Central memory CD8-positive, alpha-beta T cell (primary cell): ENCODE measurements around the gene GNRH2.
"Not testable (repeated sequence)": the region's sequence is repeated elsewhere in the genome, so short reads cannot be mapped to it uniquely, and the experiment has no call there.

Experiments
- ATAC-seq: fragments of 150-1000 bp; cut with Tn5 transposase; replicated peaks from 2 replicates; pipeline ENCODE4 v1.10.0; 2022; ENCODE audit warnings: mild to moderate bottlenecking, moderate FRiP score, moderate number of reproducible peaks; ENCODE audit not compliant: poor library complexity, severe bottlenecking; ENCODE audit errors: extremely low read depth
- DNase-seq, 2 donors: peaks; one replicate each; pipeline ENCODE4 v3.0.0; 2021; ENCODE audit warnings: low spot score in 2 of 2
- H3K27ac Mint-ChIP-seq: one replicate; pipeline ENCODE4 v1.8.0; 2022; ENCODE audit warnings: low read depth, mild to moderate bottlenecking, moderate library complexity, mixed read lengths
- H3K27me3 Mint-ChIP-seq: one replicate; pipeline ENCODE4 v1.8.0; 2022; ENCODE audit warnings: mixed read lengths
- H3K36me3 Mint-ChIP-seq: one replicate; pipeline ENCODE4 v1.8.0; 2022; ENCODE audit warnings: mild to moderate bottlenecking, moderate library complexity, mixed read lengths; ENCODE audit not compliant: insufficient read depth
- H3K4me1 Mint-ChIP-seq: one replicate; pipeline ENCODE4 v1.8.0; 2022; ENCODE audit warnings: mixed read lengths
- H3K4me3 Mint-ChIP-seq: one replicate; pipeline ENCODE4 v1.8.0; 2022; ENCODE audit warnings: mild to moderate bottlenecking, moderate library complexity, mixed read lengths
- H3K9me3 Mint-ChIP-seq: one replicate; pipeline ENCODE4 v1.8.0; 2022; ENCODE audit warnings: mixed read lengths

GNRH2 gene

GRCh38 chr20:3022559-3023490, 20.6 kb upstream of the GNRH2 start:
- H3K4me3 Mint-ChIP-seq, H3K4me1 Mint-ChIP-seq, ATAC-seq, H3K9me3 Mint-ChIP-seq, H3K27me3 Mint-ChIP-seq, DNase-seq: not testable (repeated sequence)
- Mint-ChIP-seq H3K27ac (peak overlapping the region; percentile 32), H3K36me3 (peaks cover 54% of the 10 kb centered on the region)

DNA sequence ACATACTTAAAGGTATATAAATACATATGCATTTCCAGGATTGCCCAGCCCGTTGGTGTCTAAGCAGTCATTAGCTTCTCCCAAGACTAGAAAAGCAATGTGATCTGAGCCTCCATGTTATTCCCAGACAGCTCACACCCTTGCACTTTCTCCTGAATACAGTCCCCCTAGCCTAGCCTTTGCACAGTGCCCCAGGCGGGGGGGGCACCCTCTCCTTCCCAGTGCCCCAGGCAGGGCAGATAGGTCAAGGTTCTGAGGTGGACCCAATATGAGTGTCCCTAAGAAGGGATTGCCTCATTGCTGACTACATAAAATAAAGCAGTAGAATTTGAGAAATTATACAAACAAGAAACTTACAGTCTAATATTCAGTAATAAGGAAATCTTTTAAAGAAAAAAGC, 15.4 kb upstream of the GNRH2 start:
- ATAC-seq, result no peak
- no peaks in the 10 kb centered on the region for H3K4me1 Mint-ChIP-seq
- no peak overlapping the region for H3K4me3 Mint-ChIP-seq
- H3K27ac Mint-ChIP-seq, result no peak overlapping the region
- H3K36me3 Mint-ChIP-seq, result peaks cover 49% of the 10 kb centered on the region
- DNase-seq, result no peak
- H3K27me3 Mint-ChIP-seq, result no peaks in the 10 kb centered on the region
- no peaks in the 10 kb centered on the region for H3K9me3 Mint-ChIP-seq

- Mint-ChIP-seq H3K9me3 (no peaks in the 10 kb centered on the region), H3K27me3 (no peaks in the 10 kb centered on the region), H3K4me3 (no peak overlapping the region), H3K36me3 (peaks cover 38% of the 10 kb centered on the region), H3K27ac (no peak overlapping the region), H3K4me1 (no peaks in the 10 kb centered on the region)
- DNase-seq (no peak), ATAC-seq (no peak)
These were observed 11.8 kb upstream of the GNRH2 start for GRCh38 chr20:3031524-3032147.

GRCh38 chr20:3032624-3033023, 10.8 kb upstream of the GNRH2 start:
- no peak for ATAC-seq
- DNase-seq, result no peak
- peaks cover 37% of the 10 kb centered on the region for H3K36me3 Mint-ChIP-seq
- no peak overlapping the region for H3K4me3 Mint-ChIP-seq
- no peaks in the 10 kb centered on the region for H3K27me3 Mint-ChIP-seq
- no peak overlapping the region for H3K27ac Mint-ChIP-seq
- no peaks in the 10 kb centered on the region for H3K4me1 Mint-ChIP-seq
- no peaks in the 10 kb centered on the region for H3K9me3 Mint-ChIP-seq

- Mint-ChIP-seq H3K27ac (no peak overlapping the region), H3K4me1 (no peaks in the 10 kb centered on the region), H3K4me3 (no peak overlapping the region), H3K36me3 (peaks cover 35% of the 10 kb centered on the region), H3K27me3 (no peaks in the 10 kb centered on the region), H3K9me3 (no peaks in the 10 kb centered on the region)
- no peak for ATAC-seq
- DNase-seq, result no peak
These were observed 5.8 kb upstream of the GNRH2 start for GRCh38 chr20:3037654-3038053.

DNA sequence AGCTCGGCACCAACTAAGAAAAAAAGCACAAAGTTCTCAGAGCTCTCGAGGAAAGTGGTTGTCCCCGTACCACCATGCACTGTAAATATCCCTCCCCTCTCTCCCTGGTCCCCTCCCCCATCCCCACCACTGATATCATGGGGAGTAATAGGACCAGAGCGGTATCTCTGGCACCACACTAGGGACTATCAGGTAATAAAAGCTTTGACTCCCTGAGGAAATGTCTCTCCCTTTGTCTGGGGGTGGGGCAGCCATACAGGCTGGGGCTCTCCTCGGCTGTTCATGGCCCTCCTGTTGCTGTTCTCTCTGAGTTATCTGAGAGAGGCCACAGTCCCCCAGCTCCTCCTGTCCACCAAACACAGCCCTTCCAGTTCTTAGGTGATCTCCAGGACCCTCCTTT, 5.0 kb upstream of the GNRH2 start:
- ATAC-seq (no peak), DNase-seq (no peak)
- H3K4me1 Mint-ChIP-seq, result no peaks in the 10 kb centered on the region
- no peaks in the 10 kb centered on the region for H3K9me3 Mint-ChIP-seq
- no peaks in the 10 kb centered on the region for H3K27me3 Mint-ChIP-seq
- H3K4me3 Mint-ChIP-seq, result no peak overlapping the region
- H3K27ac Mint-ChIP-seq, result no peak overlapping the region
- H3K36me3 Mint-ChIP-seq, result peaks cover 37% of the 10 kb centered on the region

- Mint-ChIP-seq H3K36me3 (peaks cover 38% of the 10 kb centered on the region), H3K4me3 (no peak overlapping the region), H3K9me3 (no peaks in the 10 kb centered on the region), H3K27me3 (no peaks in the 10 kb centered on the region), H3K27ac (peak overlapping the region; percentile 21), H3K4me1 (no peaks in the 10 kb centered on the region)
- DNase-seq (no peak), ATAC-seq (no peak)
These were observed 4.0 kb upstream of the GNRH2 start for GRCh38 chr20:3039426-3039825.

DNA sequence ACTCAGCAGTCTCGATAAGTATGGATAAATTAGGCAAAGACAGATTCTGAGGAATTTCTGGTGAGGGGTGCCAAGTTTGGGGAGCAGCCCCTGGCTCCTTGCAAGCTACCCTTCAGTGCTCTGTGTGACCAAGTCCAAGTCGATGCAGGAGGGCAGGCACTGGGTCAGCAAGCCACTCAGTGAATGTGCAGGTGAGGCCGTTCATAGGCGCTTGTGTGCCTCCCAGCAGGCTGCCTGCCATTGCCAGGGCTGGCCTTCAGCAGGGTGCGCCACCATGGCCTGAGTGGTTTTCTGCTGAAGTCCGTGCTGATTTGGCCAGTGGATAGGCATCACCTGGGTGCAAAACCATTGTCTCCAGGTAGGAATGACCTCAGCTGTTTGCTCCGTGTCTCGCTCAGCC, 3.3 kb upstream of the GNRH2 start:
- ATAC-seq (no peak), DNase-seq (no peak)
- H3K36me3 Mint-ChIP-seq, result peaks cover 38% of the 10 kb centered on the region
- H3K27ac Mint-ChIP-seq, result peak overlapping the region; percentile 33
- H3K4me1 Mint-ChIP-seq, result peaks cover 3% of the 10 kb centered on the region
- no peaks in the 10 kb centered on the region for H3K27me3 Mint-ChIP-seq
- H3K9me3 Mint-ChIP-seq, result no peaks in the 10 kb centered on the region
- H3K4me3 Mint-ChIP-seq, result no peak overlapping the region

DNA sequence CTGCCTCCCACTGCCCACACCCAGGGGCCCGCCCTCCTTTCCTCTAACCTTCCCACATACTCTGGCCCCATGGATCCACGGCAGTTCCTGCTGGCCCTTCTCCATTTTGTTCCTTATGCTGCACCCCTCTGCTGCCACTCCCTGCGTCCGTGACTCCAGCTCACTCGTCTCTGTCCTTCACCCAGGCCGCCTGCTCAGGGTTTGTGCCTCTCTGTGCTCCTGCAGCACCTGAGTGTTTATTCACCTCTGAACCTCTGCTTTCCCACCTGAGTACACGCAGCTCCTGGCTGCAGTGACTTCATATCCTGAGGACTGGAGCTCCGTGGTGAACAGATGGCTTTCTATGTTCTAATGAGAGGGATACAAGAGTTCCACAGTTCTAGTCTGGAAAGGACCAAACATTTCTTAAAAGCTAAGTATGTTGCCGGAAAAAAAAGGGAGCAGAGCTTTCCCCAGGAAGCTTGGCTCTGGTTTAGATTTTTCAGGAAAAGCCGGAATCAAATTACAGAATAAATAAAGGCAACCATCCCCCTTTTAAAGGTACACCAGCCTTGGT, 1.5 kb upstream of the GNRH2 start:
- Mint-ChIP-seq H3K4me3 (no peak overlapping the region), H3K27ac (peak overlapping the region; percentile 55), H3K27me3 (no peaks in the 10 kb centered on the region), H3K4me1 (peaks cover 12% of the 10 kb centered on the region), H3K36me3 (peaks cover 33% of the 10 kb centered on the region), H3K9me3 (no peaks in the 10 kb centered on the region)
- ATAC-seq (no peak), DNase-seq (no peak)

DNA sequence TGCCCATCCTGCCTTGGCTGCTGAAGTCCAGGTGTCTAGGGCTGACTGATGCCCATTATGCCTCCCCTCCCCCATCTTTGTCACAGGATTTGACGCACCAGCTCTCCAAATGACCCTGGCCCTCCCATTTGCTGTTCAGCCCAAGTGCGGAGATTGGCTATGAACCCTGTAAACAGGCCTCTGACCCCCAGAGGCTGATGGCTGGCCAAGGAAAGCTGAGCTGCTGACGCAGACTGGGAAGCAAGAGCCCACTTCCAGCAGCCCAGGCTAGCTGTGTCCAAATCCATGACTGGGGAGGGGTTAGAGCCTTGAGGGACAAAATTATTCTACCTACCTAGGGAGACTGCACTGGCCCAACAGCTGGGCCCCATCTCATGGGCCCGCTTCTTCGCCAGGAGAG, 797 bp upstream of the GNRH2 start:
- DNase-seq, result no peak
- Mint-ChIP-seq H3K27me3 (no peaks in the 10 kb centered on the region), H3K36me3 (peaks cover 30% of the 10 kb centered on the region), H3K4me1 (peaks cover 15% of the 10 kb centered on the region), H3K9me3 (no peaks in the 10 kb centered on the region), H3K4me3 (no peak overlapping the region), H3K27ac (no peak overlapping the region)
- ATAC-seq, result no peak

- Mint-ChIP-seq H3K27me3 (no peaks in the 10 kb centered on the region), H3K4me3 (peak overlapping the region; percentile 85), H3K9me3 (no peaks in the 10 kb centered on the region), H3K27ac (peak overlapping the region; percentile 42), H3K36me3 (peaks cover 28% of the 10 kb centered on the region), H3K4me1 (peaks cover 15% of the 10 kb centered on the region)
- ATAC-seq (no peak), DNase-seq (no peak)
These were observed 1.0 kb downstream of the GNRH2 start for GRCh38 chr20:3044336-3044965.

DNA sequence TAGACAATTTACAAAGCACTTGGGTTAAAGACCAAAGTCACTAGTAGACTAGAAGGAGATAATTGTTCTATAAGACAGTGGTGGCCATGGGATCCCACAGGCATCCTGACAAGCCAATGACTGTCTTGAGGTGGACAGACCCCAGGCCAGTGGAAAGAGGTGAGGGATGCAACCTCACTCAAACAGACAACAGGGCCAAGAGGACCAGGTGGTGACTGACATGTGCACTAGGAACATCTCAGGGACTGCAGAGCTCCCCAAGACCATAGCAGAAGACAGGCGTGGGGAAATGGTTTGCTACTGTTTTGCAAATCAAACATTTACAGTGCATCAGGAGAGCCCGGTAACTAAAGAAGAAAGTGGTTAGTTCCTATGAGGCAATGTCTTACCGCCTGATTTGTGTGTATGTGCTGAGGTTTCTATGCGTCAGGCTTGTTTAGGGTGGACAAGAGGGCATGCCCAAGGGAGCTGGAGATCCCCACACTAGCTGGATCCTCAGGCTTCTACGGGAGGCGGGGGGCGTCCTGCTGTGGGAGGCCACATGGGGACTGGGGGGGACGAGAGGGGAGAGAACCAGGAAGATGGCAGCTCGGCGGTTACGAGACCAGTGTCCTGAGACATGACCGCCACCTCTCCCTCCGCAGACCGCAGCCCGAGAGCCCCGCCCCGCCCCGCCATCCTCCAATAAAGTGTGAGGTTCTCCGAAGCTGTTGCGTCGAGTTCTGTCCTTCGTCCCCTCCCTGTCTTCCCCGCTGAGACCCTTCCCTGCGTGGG, 1.8 kb downstream of the GNRH2 start:
- DNase-seq (peak; percentile 16 to 33), ATAC-seq (peak; percentile 54)
- Mint-ChIP-seq H3K9me3 (no peaks in the 10 kb centered on the region), H3K27ac (peak overlapping the region; percentile 42), H3K36me3 (peaks cover 27% of the 10 kb centered on the region), H3K27me3 (no peaks in the 10 kb centered on the region), H3K4me3 (peak overlapping the region; percentile 85), H3K4me1 (peaks cover 15% of the 10 kb centered on the region)
